Heart left ventricle (tissue), 13 donors: Measurements from ENCODE around the gene TNNC2.

Experiments
- CTCF ChIP-seq, 12 donors: fragments of 200-600 bp; sonication (generic) in 4 of 12; IDR thresholded peaks; one replicate each; pipeline versions ENCODE4 v1.5.0 to v1.8.0; 2018 to 2022; ENCODE audit warnings: antibody characterized with exemption in 12 of 12, mild to moderate bottlenecking in 5 of 12
- POLR2A ChIP-seq, 2 donors: fragments of 450-650 bp; IDR thresholded peaks; one replicate each; pipeline ENCODE4 v1.6.1; 2017; ENCODE audit warnings: antibody characterized with exemption in 2 of 2, mild to moderate bottlenecking in 2 of 2, moderate library complexity in 2 of 2
- donor health status: ischemic (EF 13 %, LVEDD 7.1; RV severe dilation, severe dysfunction).
- donor health status: DM: no; HTN: yes; CAD: no.
- donor health status: DM: no; HTN: no; CAD: no.
- donor health status: ischemic (EF 25% LVEDD 6.9; RV normal size, moderate dysfunction).
- donor health status: ischemic (EF 25% LVEDD 5.7; RV mildly dilated, moderate dysfunction).
- donor health status: ischemic (EF 35%, LVEDD 5.7; RV mildly dilated, moderate dysfunction).
- donor health status: nonischemic (EF 11% LVEDD 7.7; RV severe dilation, severe dysfunction).
- donor health status: DM: yes; HTN: yes; CAD: no.
- donor health status: PGD.
- donor health status: ischemic (EF 29% LVEDD 5.4; RV normal size, mild dysfunction).
- donor health status: nonischemic (EF 23%, LVEDD 6.1; RV moderate dilation, normal function).

GRCh38 chr20:45852326-45852725 is 25.2 kb upstream of the TNNC2 start:
- TF ChIP-seq CTCF (IDR thresholded peaks at IDR 0.05) (no peak), POLR2A (IDR thresholded peaks at IDR 0.05) (no peak)
